ENCODE data around the gene TPRG1.

The TPRG1 gene

GRCh38 chr3:189166321-189166720, 5.5 kb upstream of the TPRG1 start:
- no peak for DNase-seq (ENCODE audit: low spot score)

- DNase-seq (ENCODE audit: low spot score) = no peak
Observed at GRCh38 chr3:189167027-189167766, 4.6 kb upstream of the TPRG1 start.

- no peak for DNase-seq (ENCODE audit: low spot score)
Observed at GRCh38 chr3:189168711-189169110, 3.1 kb upstream of the TPRG1 start.

GRCh38 chr3:189169728-189170127, 2.0 kb upstream of the TPRG1 start:
- DNase-seq (ENCODE audit: low spot score) = no peak

GRCh38 chr3:189170559-189170958, 1.2 kb upstream of the TPRG1 start:
- DNase-seq (ENCODE audit: low spot score) = no peak

GRCh38 chr3:189172668-189173419, 1.1 kb downstream of the TPRG1 start:
- DNase-seq (ENCODE audit: low spot score) = no peak

GRCh38 chr3:189184566-189184965, 12.8 kb downstream of the TPRG1 start:
- no peak for DNase-seq (ENCODE audit: low spot score)

- no peak for DNase-seq (ENCODE audit: low spot score)
Observed at GRCh38 chr3:189186101-189186500, 14.3 kb downstream of the TPRG1 start.

- DNase-seq (ENCODE audit: low spot score) = no peak
Observed at GRCh38 chr3:189188466-189188865, 16.7 kb downstream of the TPRG1 start.

GRCh38 chr3:189192725-189193124, 21.0 kb downstream of the TPRG1 start:
- no peak for DNase-seq (ENCODE audit: low spot score)

GRCh38 chr3:189195302-189195701, 23.5 kb downstream of the TPRG1 start:
- no peak for DNase-seq (ENCODE audit: low spot score)

GRCh38 chr3:189202106-189202505, 30.3 kb downstream of the TPRG1 start:
- no peak for DNase-seq (ENCODE audit: low spot score)

- no peak for DNase-seq (ENCODE audit: low spot score)
Observed at GRCh38 chr3:189202583-189202982, 30.8 kb downstream of the TPRG1 start.

GRCh38 chr3:189204167-189204866, 32.5 kb downstream of the TPRG1 start:
- DNase-seq (ENCODE audit: low spot score) = no peak

- no peak for DNase-seq (ENCODE audit: low spot score)
Observed at GRCh38 chr3:189204937-189205336, 33.2 kb downstream of the TPRG1 start.

GRCh38 chr3:189210251-189210770, 38.5 kb downstream of the TPRG1 start:
- no peak for DNase-seq (ENCODE audit: low spot score)

- DNase-seq (ENCODE audit: low spot score) = no peak
Observed at GRCh38 chr3:189212681-189213080, 40.9 kb downstream of the TPRG1 start.

GRCh38 chr3:189214651-189215050, 42.9 kb downstream of the TPRG1 start:
- no peak for DNase-seq (ENCODE audit: low spot score)

- no peak for DNase-seq (ENCODE audit: low spot score)
Observed at GRCh38 chr3:189222927-189223636, 51.3 kb downstream of the TPRG1 start.

- DNase-seq (ENCODE audit: low spot score) = no peak
Observed at GRCh38 chr3:189225431-189225830, 53.7 kb downstream of the TPRG1 start.

- DNase-seq (ENCODE audit: low spot score) = no peak
Observed at GRCh38 chr3:189227249-189227648, 55.5 kb downstream of the TPRG1 start.

- DNase-seq (ENCODE audit: low spot score) = no peak
Observed at GRCh38 chr3:189229196-189229828, 57.5 kb downstream of the TPRG1 start.
